ENCODE measurements around the gene B3GNT2. TPM values are rescaled to one million over a fixed set of nuclear protein-coding genes. Genes with fewer than 3 reads are reported as not detected.

The B3GNT2 gene
- total RNA-seq, 1 experiment from 2014 or later: 32.2 TPM

DNA sequence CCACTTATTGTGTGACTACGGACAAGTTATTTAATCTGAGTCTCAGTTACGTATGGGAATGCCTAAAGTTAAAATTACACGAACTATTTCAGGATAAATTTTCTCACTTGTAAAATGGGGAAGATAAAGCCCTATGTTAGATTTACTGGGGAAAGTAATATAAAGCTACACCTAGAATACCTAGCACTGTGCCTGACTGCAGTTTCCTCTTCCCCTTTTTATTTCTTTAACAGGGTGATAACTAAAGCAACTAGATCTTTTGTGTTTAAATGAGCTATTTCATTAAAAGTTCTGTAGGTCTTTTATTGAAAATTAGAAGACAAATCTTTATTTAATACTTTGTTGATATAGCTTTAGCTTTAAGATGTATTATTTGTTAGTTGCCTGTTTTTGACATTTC is 5.0 kb downstream of the B3GNT2 start:
- POLR2A ChIA-PET: interaction anchor here (0.9 kb wide), 1 partner anchor 208 kb away, joined by 3 read pairs; no protein-coding TSS in a partner anchor
- Mint-ChIP-seq H3K27ac (no peak overlapping the region), H3K36me3 (no peaks in the 10 kb centered on the region), H3K4me3 (no peak overlapping the region), H3K27me3 (ENCODE audit: low read depth) (no peaks in the 10 kb centered on the region), H3K9me3 (no peaks in the 10 kb centered on the region), H3K4me1 (peaks cover 75% of the 10 kb centered on the region)
- CTCF ChIA-PET: interaction anchor here (0.5 kb wide), 1 partner anchor 469 kb away, joined by 4 read pairs; no protein-coding TSS in a partner anchor
- DNase-seq (ENCODE audit: low spot score) (no peak), ATAC-seq (no peak)
- TF ChIP-seq ZNF317 (CRISPR knock-in tag; IDR thresholded peaks at IDR 0.05; ENCODE audit: borderline replicate concordance, low read depth): no peak
- no peak for TF ChIP-seq OVOL2 (CRISPR knock-in tag; IDR thresholded peaks at IDR 0.05; ENCODE audit: borderline replicate concordance)
- TF ChIP-seq, protein P1, sequence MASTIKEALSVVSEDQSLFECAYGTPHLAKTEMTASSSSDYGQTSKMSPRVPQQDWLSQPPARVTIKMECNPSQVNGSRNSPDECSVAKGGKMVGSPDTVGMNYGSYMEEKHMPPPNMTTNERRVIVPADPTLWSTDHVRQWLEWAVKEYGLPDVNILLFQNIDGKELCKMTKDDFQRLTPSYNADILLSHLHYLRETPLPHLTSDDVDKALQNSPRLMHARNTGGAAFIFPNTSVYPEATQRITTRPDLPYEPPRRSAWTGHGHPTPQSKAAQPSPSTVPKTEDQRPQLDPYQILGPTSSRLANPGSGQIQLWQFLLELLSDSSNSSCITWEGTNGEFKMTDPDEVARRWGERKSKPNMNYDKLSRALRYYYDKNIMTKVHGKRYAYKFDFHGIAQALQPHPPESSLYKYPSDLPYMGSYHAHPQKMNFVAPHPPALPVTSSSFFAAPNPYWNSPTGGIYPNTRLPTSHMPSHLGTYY (CRISPR knock-in tag; IDR thresholded peaks at IDR 0.05): no peak
- TF ChIP-seq E2F4 (CRISPR knock-in tag; IDR thresholded peaks at IDR 0.05; ENCODE audit: borderline replicate concordance, low read depth): no peak
- TF ChIP-seq MAX (CRISPR knock-in tag; IDR thresholded peaks at IDR 0.05): no peak
- TF ChIP-seq ZBTB43 (CRISPR knock-in tag; IDR thresholded peaks at IDR 0.05): no peak
- TF ChIP-seq ZNF423 (CRISPR knock-in tag; IDR thresholded peaks at IDR 0.05): no peak
- no peak for TF ChIP-seq ZNF219 (CRISPR knock-in tag; IDR thresholded peaks at IDR 0.05; ENCODE audit: borderline replicate concordance)
- TF ChIP-seq, protein P2, sequence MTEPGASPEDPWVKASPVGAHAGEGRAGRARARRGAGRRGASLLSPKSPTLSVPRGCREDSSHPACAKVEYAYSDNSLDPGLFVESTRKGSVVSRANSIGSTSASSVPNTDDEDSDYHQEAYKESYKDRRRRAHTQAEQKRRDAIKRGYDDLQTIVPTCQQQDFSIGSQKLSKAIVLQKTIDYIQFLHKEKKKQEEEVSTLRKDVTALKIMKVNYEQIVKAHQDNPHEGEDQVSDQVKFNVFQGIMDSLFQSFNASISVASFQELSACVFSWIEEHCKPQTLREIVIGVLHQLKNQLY (CRISPR knock-in tag; IDR thresholded peaks at IDR 0.05): no peak
- TF ChIP-seq, protein P3, sequence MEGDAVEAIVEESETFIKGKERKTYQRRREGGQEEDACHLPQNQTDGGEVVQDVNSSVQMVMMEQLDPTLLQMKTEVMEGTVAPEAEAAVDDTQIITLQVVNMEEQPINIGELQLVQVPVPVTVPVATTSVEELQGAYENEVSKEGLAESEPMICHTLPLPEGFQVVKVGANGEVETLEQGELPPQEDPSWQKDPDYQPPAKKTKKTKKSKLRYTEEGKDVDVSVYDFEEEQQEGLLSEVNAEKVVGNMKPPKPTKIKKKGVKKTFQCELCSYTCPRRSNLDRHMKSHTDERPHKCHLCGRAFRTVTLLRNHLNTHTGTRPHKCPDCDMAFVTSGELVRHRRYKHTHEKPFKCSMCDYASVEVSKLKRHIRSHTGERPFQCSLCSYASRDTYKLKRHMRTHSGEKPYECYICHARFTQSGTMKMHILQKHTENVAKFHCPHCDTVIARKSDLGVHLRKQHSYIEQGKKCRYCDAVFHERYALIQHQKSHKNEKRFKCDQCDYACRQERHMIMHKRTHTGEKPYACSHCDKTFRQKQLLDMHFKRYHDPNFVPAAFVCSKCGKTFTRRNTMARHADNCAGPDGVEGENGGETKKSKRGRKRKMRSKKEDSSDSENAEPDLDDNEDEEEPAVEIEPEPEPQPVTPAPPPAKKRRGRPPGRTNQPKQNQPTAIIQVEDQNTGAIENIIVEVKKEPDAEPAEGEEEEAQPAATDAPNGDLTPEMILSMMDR (IDR thresholded peaks at IDR 0.05): no peak
- no peak for TF ChIP-seq MXD4 (CRISPR knock-in tag; IDR thresholded peaks at IDR 0.05; ENCODE audit: borderline replicate concordance)
- TF ChIP-seq ZNF532 (CRISPR knock-in tag; IDR thresholded peaks at IDR 0.05; ENCODE audit: borderline replicate concordance): no peak
- TF ChIP-seq ZNF281 (CRISPR knock-in tag; IDR thresholded peaks at IDR 0.05): no peak

Data from WTC11 (cell line).